Kidney glomerular epithelial cell (primary cell): ENCODE data around the gene ST6GALNAC1.
"Not testable (repeated sequence)": the region's sequence is repeated elsewhere in the genome, so short reads cannot be mapped to it uniquely, and the experiment has no call there.

ENCODE experiments used
- DNase-seq: peaks from one replicate; lab custom pipeline; 2025; lab: John Stamatoyannopoulos, UW

Gene ST6GALNAC1

GRCh38 chr17:76612465-76612864 lies 31.1 kb downstream of the ST6GALNAC1 start:
- no peak for DNase-seq

GRCh38 chr17:76611758-76612157 lies 31.8 kb downstream of the ST6GALNAC1 start:
- no peak for DNase-seq

- DNase-seq: not testable (repeated sequence)
Observed at GRCh38 chr17:76611080-76611749, 32.3 kb downstream of the ST6GALNAC1 start.

GRCh38 chr17:76606685-76607084 lies 36.9 kb downstream of the ST6GALNAC1 start:
- DNase-seq: not testable (repeated sequence)

- no peak for DNase-seq
Observed at GRCh38 chr17:76601065-76601464, 42.5 kb downstream of the ST6GALNAC1 start.

GRCh38 chr17:76599694-76600460 lies 43.7 kb downstream of the ST6GALNAC1 start:
- DNase-seq: no peak

- DNase-seq: no peak
Observed at GRCh38 chr17:76598004-76598439, 45.5 kb downstream of the ST6GALNAC1 start.

- no peak for DNase-seq
Observed at GRCh38 chr17:76597156-76598003, 46.2 kb downstream of the ST6GALNAC1 start.

- no peak for DNase-seq
Observed at GRCh38 chr17:76594690-76595089, 48.9 kb downstream of the ST6GALNAC1 start.

GRCh38 chr17:76593959-76594358 lies 49.6 kb downstream of the ST6GALNAC1 start:
- DNase-seq: no peak

GRCh38 chr17:76593384-76593826 lies 50.2 kb downstream of the ST6GALNAC1 start:
- DNase-seq: no peak

GRCh38 chr17:76588182-76588581 lies 55.4 kb downstream of the ST6GALNAC1 start:
- no peak for DNase-seq

GRCh38 chr17:76586741-76587487 lies 56.6 kb downstream of the ST6GALNAC1 start:
- no peak for DNase-seq

GRCh38 chr17:76585649-76586593 lies 57.6 kb downstream of the ST6GALNAC1 start, which contains the start of gene ST6GALNAC2:
ST6GALNAC2 (minus strand) TSS chr17:76585860; CDS start chr17:76585808, 52 bp downstream.
- DNase-seq: no peak

GRCh38 chr17:76585033-76585648 lies 58.4 kb downstream of the ST6GALNAC1 start:
- no peak for DNase-seq

GRCh38 chr17:76584427-76585032 lies 59.0 kb downstream of the ST6GALNAC1 start:
- DNase-seq: no peak

GRCh38 chr17:76582660-76583059 lies 60.9 kb downstream of the ST6GALNAC1 start:
- no peak for DNase-seq

GRCh38 chr17:76581515-76581914 lies 62.0 kb downstream of the ST6GALNAC1 start:
- DNase-seq: no peak

- DNase-seq: no peak
Observed at GRCh38 chr17:76579281-76579680, 64.3 kb downstream of the ST6GALNAC1 start.
